ENCODE measurements around the gene PNMA1. TPM values are rescaled to one million over a fixed set of nuclear protein-coding genes. Genes with fewer than 3 reads are reported as not detected.
"Not testable (repeated sequence)": the region's sequence is repeated elsewhere in the genome, so short reads cannot be mapped to it uniquely, and the experiment has no call there.

PNMA1 gene
- total RNA-seq, 1 donor from 2014 or later, result 30.2 TPM

- H3K4me1 ChIP-seq, result peaks cover 3 to 13% of the 10 kb centered on the region in 2 donors
- DNase-seq (ENCODE audit: low spot score in 2 of 2), result no peak
- intact Hi-C loops (cut with DNase I), result loop anchor here (5.0 to 10.0 kb wide), 3 partner anchors 206 to 304 kb away; partner anchors contain the start of genes BBOF1, COQ6, ENTPD5 and FAM161B
- no peaks in the 10 kb centered on the region for H3K27me3 ChIP-seq
- no peak for TF ChIP-seq CTCF (IDR thresholded peaks at IDR 0.05)
- H3K9me3 ChIP-seq, result no peaks in the 10 kb centered on the region
- no peaks in the 10 kb centered on the region for H3K36me3 ChIP-seq
- H3K27ac ChIP-seq, result no peak overlapping the region
- H3K4me3 ChIP-seq, result no peak overlapping the region
These were observed 3.4 kb downstream of the PNMA1 start for GRCh38 chr14:73710737-73711136.

GRCh38 chr14:73709904-73710469, 4.2 kb downstream of the PNMA1 start:
- Histone ChIP-seq H3K4me1 (peaks cover 3 to 13% of the 10 kb centered on the region in 2 donors), H3K4me3 (no peak overlapping the region), H3K9me3 (no peaks in the 10 kb centered on the region), H3K27ac (no peak overlapping the region), H3K27me3 (no peaks in the 10 kb centered on the region), H3K36me3 (no peaks in the 10 kb centered on the region)
- no peak for TF ChIP-seq CTCF (IDR thresholded peaks at IDR 0.05)
- intact Hi-C loops (cut with DNase I), result loop anchor here (5.0 to 10.0 kb wide), 3 partner anchors 205 to 305 kb away; partner anchors contain the start of genes BBOF1, COQ6, ENTPD5 and FAM161B
- no peak for DNase-seq (ENCODE audit: low spot score in 2 of 2)

GRCh38 chr14:73708076-73708475, 6.1 kb downstream of the PNMA1 start:
- intact Hi-C loops (cut with DNase I); H3K9me3 ChIP-seq: not testable (repeated sequence)

GRCh38 chr14:73700325-73700724, 13.9 kb downstream of the PNMA1 start:
- intact Hi-C loops (cut with DNase I), result no loop called here
- Histone ChIP-seq H3K4me1 (no peaks in the 10 kb centered on the region), H3K4me3 (no peak overlapping the region), H3K27ac (no peak overlapping the region), H3K36me3 (no peaks in the 10 kb centered on the region), H3K9me3 (no peaks in the 10 kb centered on the region), H3K27me3 (no peaks in the 10 kb centered on the region)
- DNase-seq (ENCODE audit: low spot score in 2 of 2), result no peak
- TF ChIP-seq CTCF (IDR thresholded peaks at IDR 0.05), result no peak

More at GRCh38 chr14:73708076-73708475, 6.1 kb downstream of the PNMA1 start:
- not testable (repeated sequence) for H3K4me1 ChIP-seq; DNase-seq (ENCODE audit: low spot score in 2 of 2); H3K27ac ChIP-seq; H3K4me3 ChIP-seq; H3K27me3 ChIP-seq; H3K36me3 ChIP-seq

GRCh38 chr14:73696466-73697400, 17.5 kb downstream of the PNMA1 start:
- intact Hi-C loops (cut with DNase I), result no loop called here
- Histone ChIP-seq H3K27me3 (no peaks in the 10 kb centered on the region), H3K27ac (no peak overlapping the region), H3K36me3 (peaks cover 0 to 2% of the 10 kb centered on the region in 2 donors), H3K9me3 (no peaks in the 10 kb centered on the region), H3K4me1 (no peaks in the 10 kb centered on the region), H3K4me3 (no peak overlapping the region)
- no peak for TF ChIP-seq CTCF (IDR thresholded peaks at IDR 0.05)
- DNase-seq (ENCODE audit: low spot score in 2 of 2), result no peak

- no peak for TF ChIP-seq CTCF (IDR thresholded peaks at IDR 0.05)
- DNase-seq (ENCODE audit: low spot score in 2 of 2), result no peak
- intact Hi-C loops (cut with DNase I), result no loop called here
- Histone ChIP-seq H3K4me1 (no peaks in the 10 kb centered on the region), H3K9me3 (no peaks in the 10 kb centered on the region), H3K4me3 (no peak overlapping the region), H3K27ac (no peak overlapping the region), H3K27me3 (no peaks in the 10 kb centered on the region), H3K36me3 (peaks cover 2 to 6% of the 10 kb centered on the region in 2 donors)
These were observed 18.2 kb downstream of the PNMA1 start for GRCh38 chr14:73695997-73696396.

All from ascending aorta (tissue), 2 donors.